Osteoblast (primary cell): ENCODE measurements around the gene LIX1L. TPM values are rescaled to one million over a fixed set of nuclear protein-coding genes. Genes with fewer than 3 reads are reported as not detected.

ENCODE experiments used
- DNase-seq: peaks from one replicate; pipeline ENCODE4 v3.0.0; 2011; ENCODE audit warnings: low spot score, mixed read lengths; ENCODE audit not compliant: insufficient read length; ENCODE audit errors: missing footprints
- H2AFZ ChIP-seq: 2 replicates; pipeline ENCODE4 v1.6.0; 2011; ENCODE audit warnings: mild to moderate bottlenecking, low read length
- H3K27ac ChIP-seq: 2 replicates; pipeline ENCODE4 v1.5.1; 2011; ENCODE audit warnings: mild to moderate bottlenecking, low read depth, low read length, moderate library complexity
- H3K27me3 ChIP-seq: 2 replicates; pipeline ENCODE4 v1.6.0; 2012; ENCODE audit warnings: mild to moderate bottlenecking, control low read depth, inconsistent platforms, low read length, moderate library complexity; ENCODE audit not compliant: insufficient read depth
- H3K36me3 ChIP-seq: 2 replicates; pipeline ENCODE4 v1.5.1; 2011; ENCODE audit warnings: mild to moderate bottlenecking, low read length, control low read depth, moderate library complexity; ENCODE audit not compliant: insufficient read depth
- H3K4me1 ChIP-seq: 2 replicates; pipeline ENCODE4 v1.5.1; 2011; ENCODE audit warnings: mild to moderate bottlenecking, low read length, control low read depth, moderate library complexity; ENCODE audit not compliant: insufficient read depth
- H3K4me2 ChIP-seq: 2 replicates; pipeline ENCODE4 v1.6.0; 2011; ENCODE audit warnings: mild to moderate bottlenecking, low read length; ENCODE audit not compliant: insufficient read depth
- H3K4me3 ChIP-seq: fragments of 200-600 bp; sonication (generic); 3 replicates; pipeline ENCODE4 v1.5.1; 2012; ENCODE audit warnings: mild to moderate bottlenecking, low read length, inconsistent platforms; ENCODE audit not compliant: insufficient read depth
- H3K79me2 ChIP-seq: 2 replicates; pipeline ENCODE4 v1.6.0; 2012; ENCODE audit warnings: mild to moderate bottlenecking, low read length, control low read depth, inconsistent platforms; ENCODE audit not compliant: insufficient read depth
- H3K9me3 ChIP-seq: 2 replicates; pipeline ENCODE4 v1.5.1; 2011; ENCODE audit warnings: low read depth, low read length, control low read depth
- H4K20me1 ChIP-seq: 2 replicates; pipeline ENCODE4 v1.6.0; 2012; ENCODE audit warnings: mild to moderate bottlenecking, low read length, control low read depth; ENCODE audit not compliant: insufficient read depth
- total RNA-seq: library from RNA; depleted of rRNA; stranded (reverse); fragments of >200 nt; gene quantifications from 2 replicates; pipeline ENCODE4 v1.2.3, GENCODE V29; 2012
- TF ChIP-seq, protein P1 (sequence below): IDR thresholded peaks from 2 replicates; pipeline ENCODE4 v1.5.1; 2011; ENCODE audit warnings: mild to moderate bottlenecking, low read depth, low read length, moderate library complexity; ENCODE audit errors: extremely low read depth

LIX1L gene
- total RNA-seq, 1 donor = 33.7 TPM

DNA sequence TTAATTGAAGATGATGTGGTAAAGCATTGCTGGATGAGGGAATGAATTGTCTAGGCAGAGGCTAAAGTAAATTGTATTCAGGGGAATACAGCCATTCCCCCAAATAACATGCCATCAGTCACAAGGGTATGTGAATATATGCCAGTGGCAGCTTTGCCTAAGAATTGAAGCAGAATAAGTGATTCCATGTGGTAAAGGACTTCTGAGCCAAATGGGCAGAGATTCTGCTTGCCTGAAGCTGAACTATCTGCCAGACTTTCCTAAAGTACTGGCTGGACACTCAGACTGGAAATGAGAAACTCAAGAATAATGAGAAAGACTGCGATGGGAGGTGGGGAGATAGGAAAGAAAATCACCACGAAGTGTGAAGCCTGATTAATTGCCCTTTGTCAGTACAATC, 2.4 kb downstream of the LIX1L start:
- H2AFZ ChIP-seq = no peak overlapping the region

DNA sequence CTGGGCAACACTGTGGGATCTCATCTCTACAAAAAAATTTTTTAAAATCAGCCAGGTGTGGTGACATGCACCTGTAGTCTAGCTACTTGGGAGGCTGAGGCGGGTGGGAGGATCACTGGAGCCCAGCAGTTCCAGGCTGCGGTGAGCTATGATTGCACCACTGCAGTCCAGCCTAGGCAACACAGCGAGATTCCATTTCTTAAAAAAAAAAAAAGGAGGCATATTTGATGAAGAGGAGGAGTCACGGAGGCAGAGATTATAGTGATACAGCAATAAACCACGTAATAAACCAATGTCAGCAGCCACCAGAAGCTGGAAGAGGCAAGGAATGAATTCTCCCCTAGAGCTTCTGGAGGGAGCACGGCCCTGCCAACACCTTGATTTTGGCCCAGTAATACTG, 4.0 kb downstream of the LIX1L start:
- H3K79me2 ChIP-seq = peaks cover 80% of the 10 kb centered on the region
- H4K20me1 ChIP-seq = peaks cover 15% of the 10 kb centered on the region
- H3K27ac ChIP-seq = no peak overlapping the region
- H3K4me3 ChIP-seq = no peak overlapping the region
- no peak overlapping the region for H2AFZ ChIP-seq
- no peak overlapping the region for H3K4me2 ChIP-seq
- H3K9me3 ChIP-seq = no peaks in the 10 kb centered on the region
- no peaks in the 10 kb centered on the region for H3K27me3 ChIP-seq
- H3K4me1 ChIP-seq = peaks cover 33% of the 10 kb centered on the region
- no peak for DNase-seq
- TF ChIP-seq, protein P1, sequence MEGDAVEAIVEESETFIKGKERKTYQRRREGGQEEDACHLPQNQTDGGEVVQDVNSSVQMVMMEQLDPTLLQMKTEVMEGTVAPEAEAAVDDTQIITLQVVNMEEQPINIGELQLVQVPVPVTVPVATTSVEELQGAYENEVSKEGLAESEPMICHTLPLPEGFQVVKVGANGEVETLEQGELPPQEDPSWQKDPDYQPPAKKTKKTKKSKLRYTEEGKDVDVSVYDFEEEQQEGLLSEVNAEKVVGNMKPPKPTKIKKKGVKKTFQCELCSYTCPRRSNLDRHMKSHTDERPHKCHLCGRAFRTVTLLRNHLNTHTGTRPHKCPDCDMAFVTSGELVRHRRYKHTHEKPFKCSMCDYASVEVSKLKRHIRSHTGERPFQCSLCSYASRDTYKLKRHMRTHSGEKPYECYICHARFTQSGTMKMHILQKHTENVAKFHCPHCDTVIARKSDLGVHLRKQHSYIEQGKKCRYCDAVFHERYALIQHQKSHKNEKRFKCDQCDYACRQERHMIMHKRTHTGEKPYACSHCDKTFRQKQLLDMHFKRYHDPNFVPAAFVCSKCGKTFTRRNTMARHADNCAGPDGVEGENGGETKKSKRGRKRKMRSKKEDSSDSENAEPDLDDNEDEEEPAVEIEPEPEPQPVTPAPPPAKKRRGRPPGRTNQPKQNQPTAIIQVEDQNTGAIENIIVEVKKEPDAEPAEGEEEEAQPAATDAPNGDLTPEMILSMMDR = no peak
- no peaks in the 10 kb centered on the region for H3K36me3 ChIP-seq

More for the DNA sequence above, 2.4 kb downstream of the LIX1L start:
- Histone ChIP-seq H3K4me2 (peak overlapping the region; percentile 90), H3K4me1 (peaks cover 33% of the 10 kb centered on the region), H3K4me3 (peak overlapping the region; percentile 80), H3K9me3 (no peaks in the 10 kb centered on the region), H4K20me1 (peaks cover 6% of the 10 kb centered on the region), H3K27ac (no peak overlapping the region), H3K27me3 (no peaks in the 10 kb centered on the region), H3K36me3 (no peaks in the 10 kb centered on the region), H3K79me2 (peaks cover 66% of the 10 kb centered on the region)
- peak; percentile 48 for DNase-seq
- TF ChIP-seq, protein P1 = no peak

DNA sequence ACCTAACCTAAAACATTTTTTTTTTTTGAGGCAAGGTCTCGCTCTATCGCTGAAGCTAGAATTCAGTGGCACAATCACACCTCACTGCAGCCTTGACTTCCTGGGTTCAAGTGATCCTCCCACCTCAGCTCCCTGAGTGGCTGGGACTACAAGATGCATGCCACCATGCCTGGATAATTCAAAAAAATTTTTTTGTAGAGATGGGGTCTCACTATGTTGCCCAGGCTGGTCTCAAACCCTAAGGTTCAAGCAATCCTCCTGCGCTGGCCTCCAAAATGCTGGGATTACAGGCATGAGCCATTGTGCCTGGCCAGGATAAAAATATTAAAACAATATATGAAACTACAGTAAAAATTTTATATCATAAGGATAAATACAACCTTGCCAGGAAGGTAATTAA, 4.9 kb downstream of the LIX1L start:
- Histone ChIP-seq H3K4me3 (no peak overlapping the region), H3K79me2 (peaks cover 89% of the 10 kb centered on the region), H3K27ac (no peak overlapping the region), H3K4me2 (no peak overlapping the region), H2AFZ (no peak overlapping the region), H3K9me3 (no peaks in the 10 kb centered on the region), H3K36me3 (peaks cover 4% of the 10 kb centered on the region), H3K27me3 (no peaks in the 10 kb centered on the region), H3K4me1 (peaks cover 24% of the 10 kb centered on the region), H4K20me1 (peaks cover 15% of the 10 kb centered on the region)
- TF ChIP-seq, protein P1 = no peak
- DNase-seq = no peak

DNA sequence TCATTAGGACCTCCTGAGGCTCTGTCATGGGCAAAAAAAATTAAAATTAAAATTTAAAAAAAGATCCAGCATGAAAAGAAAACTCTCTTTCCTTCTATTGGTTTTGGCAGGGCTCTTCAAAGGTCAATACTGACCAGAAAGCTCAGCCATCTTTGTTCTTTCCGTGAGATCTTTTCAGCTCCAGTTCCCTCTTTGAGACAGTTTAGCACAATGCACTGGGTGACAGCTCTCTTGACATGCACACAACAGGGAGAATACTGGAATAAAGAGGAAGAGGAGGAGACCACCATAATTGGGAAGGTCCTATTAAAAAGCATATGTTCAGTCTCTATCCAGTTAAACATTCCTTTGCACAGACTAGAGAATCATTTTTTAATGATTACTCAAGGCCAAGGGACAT, 6.3 kb downstream of the LIX1L start:
- no peak overlapping the region for H2AFZ ChIP-seq
- peaks cover 94% of the 10 kb centered on the region for H3K79me2 ChIP-seq
- peaks cover 15% of the 10 kb centered on the region for H4K20me1 ChIP-seq
- DNase-seq = no peak
- H3K9me3 ChIP-seq = no peaks in the 10 kb centered on the region
- peaks cover 18% of the 10 kb centered on the region for H3K4me1 ChIP-seq
- H3K4me2 ChIP-seq = no peak overlapping the region
- no peak overlapping the region for H3K27ac ChIP-seq
- peaks cover 16% of the 10 kb centered on the region for H3K36me3 ChIP-seq
- H3K27me3 ChIP-seq = no peaks in the 10 kb centered on the region
- no peak overlapping the region for H3K4me3 ChIP-seq
- TF ChIP-seq, protein P1 = no peak
